ENCODE results near the gene SLC25A45. TPM values are rescaled to one million over a fixed set of nuclear protein-coding genes. Genes with fewer than 3 reads are reported as not detected.

The SLC25A45 gene
- total RNA-seq, 1 experiment from 2014 or later = 8.8 TPM

DNA sequence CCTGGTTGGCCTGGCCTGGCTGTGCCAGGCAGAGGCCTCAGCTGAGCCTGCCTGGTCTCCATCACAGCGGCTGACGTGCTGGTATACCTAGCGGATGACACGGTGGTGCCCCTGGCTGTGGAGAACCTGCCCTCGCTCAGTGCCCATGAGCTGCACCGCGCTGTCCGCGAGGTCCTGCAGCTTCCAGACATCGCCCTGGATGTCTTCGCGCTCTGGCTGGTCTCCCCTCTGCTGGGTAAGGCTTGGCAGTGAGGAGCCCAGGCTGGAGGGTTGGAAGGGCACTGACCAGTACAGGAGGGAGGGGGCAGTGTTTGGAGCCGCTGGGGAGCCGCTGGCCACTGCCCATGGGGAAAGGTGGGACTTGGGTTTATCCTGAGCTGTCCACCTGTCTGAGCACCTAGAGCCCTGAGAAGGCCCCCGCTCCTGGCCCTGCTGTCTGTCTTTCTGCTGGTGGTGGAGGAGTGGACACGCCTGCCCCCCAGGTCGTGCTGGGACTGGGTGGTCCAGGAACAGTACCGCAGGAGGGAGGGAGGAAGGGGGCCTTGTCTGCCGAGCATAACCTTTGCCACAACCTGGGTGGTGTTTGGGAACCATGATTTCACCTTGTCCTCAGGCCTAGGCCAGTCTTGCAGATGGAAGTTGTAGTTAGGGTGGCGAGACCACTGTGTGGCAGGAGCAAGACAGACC, 7.0 kb upstream of the SLC25A45 start:
- no peak for DNase-seq (ENCODE audit: low spot score)

DNA sequence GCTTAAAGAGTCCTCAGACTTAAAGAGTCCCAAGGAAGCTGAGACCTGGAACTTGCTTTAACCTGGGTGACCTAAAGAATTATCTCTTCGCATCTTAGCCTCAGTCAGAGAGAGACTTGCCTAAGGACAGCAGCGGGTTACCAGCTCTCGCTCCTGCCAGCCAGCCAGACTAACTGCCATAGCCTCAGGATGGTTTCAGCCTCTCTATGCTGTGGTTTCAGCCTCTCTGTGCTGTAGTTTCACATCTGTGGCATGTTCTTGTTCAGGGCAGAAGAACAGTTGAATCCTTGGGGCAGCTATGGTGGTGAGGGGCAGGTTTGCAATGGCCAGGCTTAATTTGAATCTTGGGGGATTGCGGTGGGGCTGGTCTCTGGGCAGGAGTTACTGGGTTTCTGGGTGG, 6.3 kb upstream of the SLC25A45 start:
- no peak for DNase-seq (ENCODE audit: low spot score)

DNA sequence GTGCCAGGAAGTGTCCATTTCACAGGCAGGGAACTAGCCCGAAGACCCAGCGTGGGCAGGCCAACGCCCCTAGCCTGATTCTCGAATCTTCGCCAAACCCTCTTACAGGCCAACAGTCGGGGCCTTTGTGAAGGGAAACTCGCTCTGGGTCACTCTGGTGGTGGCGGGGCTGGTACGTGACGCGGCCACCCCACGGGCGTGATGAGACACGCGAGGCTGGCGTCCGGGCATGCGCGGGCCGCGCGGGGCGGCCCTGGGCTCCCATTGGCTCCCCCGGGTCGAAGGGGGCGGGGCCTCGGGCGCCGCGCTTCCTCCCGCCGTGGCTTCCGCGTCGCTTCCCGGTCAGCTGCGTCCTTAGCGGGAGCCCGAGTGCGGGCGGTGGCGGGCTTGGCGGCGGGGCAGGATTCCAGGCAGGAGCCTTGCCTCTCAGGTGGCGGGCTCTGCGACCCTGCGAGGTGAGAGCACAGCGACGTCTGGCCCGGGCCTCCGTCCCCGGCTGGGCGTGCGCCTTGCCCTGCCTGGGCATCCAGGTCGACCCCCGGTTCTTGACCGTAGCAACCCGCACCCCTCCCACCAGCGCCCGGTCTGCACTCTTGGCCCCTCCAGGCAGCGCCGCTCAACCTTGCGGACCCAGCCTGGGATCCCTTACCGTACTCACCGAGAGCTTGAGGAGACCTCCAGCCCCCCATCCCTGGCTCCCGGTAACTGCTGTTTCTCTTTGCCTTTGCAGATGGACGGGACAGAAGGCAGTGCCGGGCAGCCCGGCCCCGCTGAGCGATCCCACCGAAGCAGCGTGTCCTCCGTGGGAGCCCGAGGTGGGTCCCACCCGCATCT, 4.1 kb upstream of the SLC25A45 start, which contains the start of gene FRMD8:
FRMD8 (plus strand) TSS at position 331 of the 834 bp plus-strand sequence; CDS start at position 731, 400 bp downstream.
- peak; percentile 91 for DNase-seq (ENCODE audit: low spot score)

GRCh38 chr11:65384301-65384889, 1.9 kb upstream of the SLC25A45 start:
- DNase-seq (ENCODE audit: low spot score) = no peak

- no peak for DNase-seq (ENCODE audit: low spot score)
Observed at GRCh38 chr11:65383778-65384177, 1.3 kb upstream of the SLC25A45 start.

- peak; percentile 96 for DNase-seq (ENCODE audit: low spot score)
Observed at GRCh38 chr11:65382804-65383368, 440 bp upstream of the SLC25A45 start.

DNA sequence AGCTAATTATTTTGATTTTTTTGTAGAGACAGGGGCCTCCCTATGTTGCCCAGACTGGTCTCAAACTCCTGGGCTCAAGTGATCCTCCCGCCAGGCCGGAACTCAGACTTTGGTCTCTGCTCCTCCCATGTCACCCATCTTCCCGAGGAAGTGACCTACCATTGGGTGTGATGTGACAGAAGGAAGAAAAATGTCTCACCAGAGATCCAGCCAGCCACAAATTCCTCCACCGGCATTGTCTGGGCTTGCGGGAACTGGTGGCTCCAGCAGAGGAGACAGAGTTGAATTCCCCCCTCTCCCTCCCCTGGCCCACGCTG, 772 bp downstream of the SLC25A45 start:
- no peak for DNase-seq (ENCODE audit: low spot score)

DNA sequence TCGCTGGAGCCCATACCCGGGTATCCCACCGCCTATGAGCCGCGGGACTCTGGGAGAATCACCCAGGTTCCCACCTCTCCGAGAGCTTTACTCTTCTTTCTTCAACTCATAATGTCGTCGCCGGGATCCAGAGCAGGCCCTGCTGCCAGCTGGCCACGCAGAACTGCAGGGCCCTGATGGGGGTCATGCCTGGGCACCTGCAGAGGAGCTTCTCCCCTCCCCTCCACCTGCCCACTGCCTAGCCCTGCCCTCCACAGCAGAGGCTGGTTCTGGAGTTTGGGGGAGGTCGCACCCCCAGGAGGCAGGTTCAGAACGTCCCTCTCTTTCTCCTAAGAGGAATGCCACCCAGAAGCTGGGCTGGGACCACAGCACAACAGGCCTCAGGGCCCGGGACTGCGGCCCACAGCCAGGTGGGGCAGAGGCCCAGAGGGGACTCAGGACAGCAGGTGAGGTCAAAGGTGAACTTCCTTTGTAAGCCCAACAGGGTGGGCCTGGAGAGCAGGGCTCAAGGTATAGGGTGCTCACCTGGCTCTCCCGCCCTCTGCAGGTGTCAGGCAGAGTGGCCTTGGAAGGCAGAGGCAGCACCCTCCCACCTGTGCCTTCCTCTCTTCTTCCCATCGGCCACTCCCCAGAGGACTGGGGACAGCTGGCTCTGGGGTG, 1.9 kb downstream of the SLC25A45 start:
- peak; percentile 58 for DNase-seq (ENCODE audit: low spot score)

- no peak for DNase-seq (ENCODE audit: low spot score)
Observed at GRCh38 chr11:65379698-65380459, 2.6 kb downstream of the SLC25A45 start.

DNA sequence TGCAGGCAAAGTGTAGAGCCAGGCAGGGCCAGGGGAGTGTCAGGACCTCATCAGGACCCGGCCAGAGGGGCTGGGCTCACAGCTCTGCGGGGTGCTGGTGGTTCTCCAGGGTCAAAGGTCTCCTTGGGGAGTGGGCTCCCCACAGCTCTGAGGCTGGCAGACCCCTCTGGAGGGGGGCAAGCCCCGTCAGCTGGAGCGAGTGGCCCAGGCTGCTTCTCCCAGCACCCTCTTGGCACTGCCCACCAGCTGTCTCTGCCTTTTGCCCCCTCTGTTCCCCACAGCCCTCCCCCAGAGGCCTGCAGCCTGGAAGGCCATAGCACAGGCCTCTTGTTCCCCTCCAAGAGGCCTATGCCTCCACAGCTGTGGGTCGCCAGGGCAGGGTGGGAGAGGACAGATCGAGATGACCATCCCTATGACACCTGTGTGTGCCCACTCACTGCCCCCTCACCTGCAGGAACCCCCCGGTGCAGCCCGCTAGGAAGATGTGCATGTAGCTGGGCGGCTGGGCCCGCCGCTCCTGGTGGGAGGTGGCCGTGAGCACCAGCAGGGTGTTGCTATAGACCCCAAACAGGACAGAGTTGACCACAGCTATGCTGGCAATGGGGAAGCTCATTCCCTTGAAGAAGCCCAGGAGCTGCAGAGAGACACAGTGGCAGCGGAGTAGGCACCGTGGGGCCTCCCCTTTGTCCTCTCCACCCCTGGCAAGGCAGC, 3.4 kb downstream of the SLC25A45 start:
- DNase-seq (ENCODE audit: low spot score) = no peak

GRCh38 chr11:65378208-65378927, 4.1 kb downstream of the SLC25A45 start:
- peak; percentile 52 for DNase-seq (ENCODE audit: low spot score)

GRCh38 chr11:65377777-65378176, 4.7 kb downstream of the SLC25A45 start:
- no peak for DNase-seq (ENCODE audit: low spot score)

DNA sequence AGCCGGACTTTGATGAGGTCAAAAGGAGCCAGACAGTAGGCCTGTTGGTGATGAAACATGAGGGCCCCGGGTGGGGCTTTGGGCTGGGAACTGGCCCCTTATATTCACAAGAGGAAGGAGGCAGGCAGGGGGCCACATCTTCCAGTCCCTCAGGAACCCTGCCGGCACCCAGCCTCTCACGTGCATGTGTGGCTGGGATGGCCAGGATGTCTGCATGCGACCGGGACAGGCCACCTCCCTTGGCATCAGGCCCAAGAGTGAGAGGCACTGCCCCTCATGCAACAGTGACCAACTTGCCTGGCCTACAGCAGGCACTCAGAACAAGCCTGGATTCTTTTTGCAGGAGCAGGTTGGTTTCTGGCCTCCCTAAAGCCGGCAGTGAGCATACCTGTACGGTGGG, 5.4 kb downstream of the SLC25A45 start:
- no peak for DNase-seq (ENCODE audit: low spot score)

DNA sequence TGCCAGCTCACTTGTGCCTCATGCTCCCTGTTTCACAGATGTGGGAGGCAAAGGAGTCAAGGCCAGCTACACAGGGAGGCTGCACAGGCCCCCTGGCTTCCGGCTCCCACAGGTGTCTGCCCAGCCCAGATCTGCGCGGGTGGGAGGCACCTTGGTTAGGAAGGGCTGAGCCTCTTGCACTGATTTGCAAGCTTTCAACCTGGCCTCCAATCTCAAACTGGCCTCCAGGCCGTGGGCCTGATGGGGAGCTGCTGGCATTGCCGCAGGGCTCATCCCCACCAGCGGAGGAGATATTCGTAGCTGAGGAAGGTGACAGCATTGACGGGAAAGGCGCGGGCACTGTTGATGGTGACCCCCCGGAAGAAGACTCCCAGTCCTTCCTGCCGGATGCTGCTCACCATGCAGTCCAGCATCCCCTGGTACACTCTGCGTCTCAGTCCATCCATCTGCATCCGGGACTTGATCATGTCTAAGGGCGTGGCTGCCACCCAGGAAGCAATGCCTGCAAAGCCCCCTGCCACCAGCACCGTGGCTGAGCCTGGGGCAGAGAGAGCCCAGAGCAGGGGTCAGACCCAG, 6.2 kb downstream of the SLC25A45 start:
- DNase-seq (ENCODE audit: low spot score) = no peak

DNA sequence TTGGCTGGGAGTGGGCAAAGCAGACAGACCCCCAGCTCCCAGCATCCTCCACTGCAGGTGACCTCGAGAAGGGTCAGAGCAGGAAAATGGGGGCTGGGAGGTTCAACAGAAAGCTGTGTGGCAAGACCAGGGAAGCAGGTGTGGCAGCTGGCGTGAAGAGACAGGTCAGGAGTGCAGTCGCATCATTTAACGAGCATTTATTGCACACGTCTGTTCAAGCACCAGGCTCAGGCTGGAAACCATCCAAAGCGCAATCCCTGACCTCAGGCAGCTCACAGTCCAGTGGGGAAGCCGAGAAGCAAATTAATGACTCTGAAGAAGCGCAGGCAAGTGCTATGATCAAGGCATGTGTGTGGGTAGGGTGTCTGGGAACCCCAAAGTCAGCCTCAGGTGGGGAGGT, 7.4 kb downstream of the SLC25A45 start:
- DNase-seq (ENCODE audit: low spot score) = no peak

GRCh38 chr11:65373839-65374580, 8.4 kb downstream of the SLC25A45 start:
- no peak for DNase-seq (ENCODE audit: low spot score)

GRCh38 chr11:65370659-65371049, 11.8 kb downstream of the SLC25A45 start:
- DNase-seq (ENCODE audit: low spot score) = no peak

GRCh38 chr11:65366340-65366773, 16.1 kb downstream of the SLC25A45 start:
- DNase-seq (ENCODE audit: low spot score) = peak; percentile 89

- no peak for DNase-seq (ENCODE audit: low spot score)
Observed at GRCh38 chr11:65363770-65364169, 18.7 kb downstream of the SLC25A45 start.

All from HT-29 (cell line).